ENCODE data around the gene TAS2R19. TPM values are rescaled to one million over a fixed set of nuclear protein-coding genes. Genes with fewer than 3 reads are reported as not detected.
"Not testable (repeated sequence)": the region's sequence is repeated elsewhere in the genome, so short reads cannot be mapped to it uniquely, and the experiment has no call there.

Gene TAS2R19
- total RNA-seq, 1 donor from 2014 or later, result 3.1 TPM

- H3K4me1 Mint-ChIP-seq (ENCODE audit: unreplicated experiment), result no peaks in the 10 kb centered on the region
- H3K36me3 Mint-ChIP-seq, result peaks cover 21% of the 10 kb centered on the region
- DNase-seq (ENCODE audit: extremely low spot score, unreplicated experiment), result no peak
- H3K4me3 Mint-ChIP-seq, result no peak overlapping the region
- H3K27ac Mint-ChIP-seq, result no peak overlapping the region
- no peaks in the 10 kb centered on the region for H3K9me3 Mint-ChIP-seq
- H3K27me3 Mint-ChIP-seq, result no peaks in the 10 kb centered on the region
- no peak for TF ChIP-seq CTCF (conservative IDR thresholded peaks at IDR 0.05)
Observed at GRCh38 chr12:11059784-11060183, 37.4 kb upstream of the TAS2R19 start.

DNA sequence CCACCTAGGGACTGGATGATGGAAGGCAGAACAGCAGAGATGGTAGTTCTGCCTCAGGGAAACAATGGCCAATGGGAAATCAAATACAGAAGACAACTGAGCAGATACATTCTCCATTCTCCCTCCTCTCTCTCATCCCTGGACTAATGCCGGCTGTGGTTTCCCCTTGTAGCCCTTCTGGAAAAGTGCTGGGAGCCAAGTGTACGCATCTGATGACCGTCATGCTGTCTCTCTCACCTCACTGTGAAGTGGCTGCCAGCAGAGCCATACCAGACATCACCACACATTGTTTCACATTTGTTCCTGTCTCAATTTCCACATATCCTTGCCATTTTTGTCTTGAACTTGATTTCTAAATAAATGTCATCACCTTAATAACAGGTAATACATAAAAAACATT lies 36.6 kb upstream of the TAS2R19 start:
- no peak overlapping the region for H3K27ac Mint-ChIP-seq
- no peak for TF ChIP-seq CTCF (conservative IDR thresholded peaks at IDR 0.05)
- H3K27me3 Mint-ChIP-seq, result no peaks in the 10 kb centered on the region
- no peaks in the 10 kb centered on the region for H3K4me1 Mint-ChIP-seq (ENCODE audit: unreplicated experiment)
- no peak for DNase-seq (ENCODE audit: extremely low spot score, unreplicated experiment)
- no peaks in the 10 kb centered on the region for H3K9me3 Mint-ChIP-seq
- no peak overlapping the region for H3K4me3 Mint-ChIP-seq
- peaks cover 15% of the 10 kb centered on the region for H3K36me3 Mint-ChIP-seq

DNA sequence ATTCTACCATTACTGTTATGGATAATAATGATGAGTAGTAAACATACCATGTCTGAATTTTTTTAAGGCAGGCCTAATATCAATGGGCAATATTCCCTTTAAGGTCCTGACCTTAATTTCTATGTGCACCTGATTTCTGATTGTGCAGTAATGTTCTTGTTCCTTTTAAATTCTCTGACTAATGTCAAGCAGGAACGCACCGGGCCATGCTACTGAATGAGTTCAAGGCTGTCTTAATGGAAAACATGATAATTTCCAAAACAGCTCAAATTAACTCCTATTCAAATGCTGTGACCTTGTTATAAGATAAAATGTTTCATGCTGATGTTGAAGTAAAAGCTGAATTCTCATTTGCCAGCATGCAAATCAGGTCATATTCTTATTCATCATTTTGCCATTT lies 32.9 kb upstream of the TAS2R19 start:
- no peak for DNase-seq (ENCODE audit: extremely low spot score, unreplicated experiment)
- Mint-ChIP-seq H3K36me3 (peaks cover 22% of the 10 kb centered on the region), H3K27ac (no peak overlapping the region), H3K9me3 (peaks cover 5% of the 10 kb centered on the region), H3K4me1 (ENCODE audit: unreplicated experiment) (no peaks in the 10 kb centered on the region), H3K27me3 (no peaks in the 10 kb centered on the region), H3K4me3 (no peak overlapping the region)
- no peak for TF ChIP-seq CTCF (conservative IDR thresholded peaks at IDR 0.05)

DNA sequence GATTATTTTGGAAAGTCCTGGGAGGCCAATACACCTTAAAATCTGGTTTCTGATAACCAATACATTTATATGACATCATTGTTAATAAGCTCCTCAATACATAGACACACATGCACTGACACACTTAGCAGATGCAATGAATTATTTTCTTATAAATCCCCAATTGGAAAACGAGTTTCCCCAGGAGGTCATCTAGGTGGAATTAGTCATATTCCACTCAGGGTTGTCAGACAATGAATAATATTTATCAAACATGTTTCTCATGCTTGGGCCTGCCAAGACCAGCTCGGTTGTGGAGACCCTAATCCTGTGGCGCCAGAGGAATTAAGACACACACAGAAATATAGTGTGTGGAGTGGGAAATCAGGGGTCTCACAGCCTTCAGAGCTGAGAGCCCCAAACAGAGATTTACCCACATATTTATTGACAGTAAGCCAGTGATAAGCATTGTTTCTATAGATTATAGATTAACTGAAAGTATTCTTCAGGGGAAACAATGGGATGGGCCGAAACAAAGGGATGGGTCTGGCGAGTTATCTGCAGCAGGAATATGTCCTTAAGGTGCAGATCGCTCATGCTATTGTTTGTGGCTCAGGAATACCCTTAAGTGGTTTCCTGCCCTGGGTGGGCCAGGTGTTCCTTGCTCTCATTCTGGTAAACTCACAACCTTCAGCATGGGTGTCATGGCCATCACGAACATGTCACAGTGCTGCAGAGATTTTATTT lies 27.5 kb upstream of the TAS2R19 start:
- DNase-seq (ENCODE audit: extremely low spot score, unreplicated experiment); H3K4me3 Mint-ChIP-seq; H3K27me3 Mint-ChIP-seq; H3K9me3 Mint-ChIP-seq; H3K4me1 Mint-ChIP-seq (ENCODE audit: unreplicated experiment); H3K27ac Mint-ChIP-seq: not testable (repeated sequence)
- H3K36me3 Mint-ChIP-seq, result peaks cover 52% of the 10 kb centered on the region

GRCh38 chr12:11041366-11041765 lies 18.9 kb upstream of the TAS2R19 start:
- H3K27ac Mint-ChIP-seq; H3K4me1 Mint-ChIP-seq (ENCODE audit: unreplicated experiment); DNase-seq (ENCODE audit: extremely low spot score, unreplicated experiment); H3K4me3 Mint-ChIP-seq; H3K27me3 Mint-ChIP-seq: not testable (repeated sequence)
- Mint-ChIP-seq H3K9me3 (peaks cover 14% of the 10 kb centered on the region), H3K36me3 (peaks cover 56% of the 10 kb centered on the region)

GRCh38 chr12:11040162-11040561 lies 17.7 kb upstream of the TAS2R19 start:
- H3K9me3 Mint-ChIP-seq, result peaks cover 14% of the 10 kb centered on the region
- H3K4me3 Mint-ChIP-seq, result no peak overlapping the region
- peaks cover 60% of the 10 kb centered on the region for H3K36me3 Mint-ChIP-seq

More at GRCh38 chr12:11040162-11040561, 17.7 kb upstream of the TAS2R19 start:
- Mint-ChIP-seq H3K27ac (no peak overlapping the region), H3K4me1 (ENCODE audit: unreplicated experiment) (no peaks in the 10 kb centered on the region), H3K27me3 (no peaks in the 10 kb centered on the region)
- no peak for DNase-seq (ENCODE audit: extremely low spot score, unreplicated experiment)
- no peak for TF ChIP-seq CTCF (conservative IDR thresholded peaks at IDR 0.05)
